HUES6 (cell line): Measurements from ENCODE around the gene MRTFA.
"Not testable (repeated sequence)": the region's sequence is repeated elsewhere in the genome, so short reads cannot be mapped to it uniquely, and the experiment has no call there.

Source experiments
- H3K27ac ChIP-seq: 2 replicates; pipeline ENCODE4 v1.7.0; 2013; ENCODE audit warnings: low read depth, mild to moderate bottlenecking, low read length, inconsistent platforms
- H3K27me3 ChIP-seq: 2 replicates; pipeline ENCODE4 v1.6.1; 2013; ENCODE audit warnings: low read length; ENCODE audit not compliant: control insufficient read depth, insufficient read depth
- H3K36me3 ChIP-seq: 2 replicates; pipeline ENCODE4 v1.6.1; 2013; ENCODE audit warnings: low read length; ENCODE audit not compliant: control insufficient read depth, insufficient read depth
- H3K4me1 ChIP-seq: 2 replicates; pipeline ENCODE4 v1.6.1; 2013; ENCODE audit warnings: low read length; ENCODE audit not compliant: control insufficient read depth, insufficient read depth
- H3K4me3 ChIP-seq: 2 replicates; pipeline ENCODE4 v1.5.1; 2013; ENCODE audit warnings: low read depth, low read length
- H3K9ac ChIP-seq: one replicate; pipeline ENCODE4 v1.6.1; 2013; ENCODE audit warnings: mild to moderate bottlenecking, low read length
- H3K9me3 ChIP-seq: 2 replicates; pipeline ENCODE4 v1.6.1; 2013; ENCODE audit warnings: low read depth, low read length; ENCODE audit not compliant: control insufficient read depth, insufficient read depth

MRTFA gene

GRCh38 chr22:40609216-40609615 lies 27.3 kb downstream of the MRTFA start:
- peaks cover 17% of the 10 kb centered on the region for H3K4me1 ChIP-seq
- no peak overlapping the region for H3K27ac ChIP-seq
- H3K9me3 ChIP-seq = no peaks in the 10 kb centered on the region
- no peaks in the 10 kb centered on the region for H3K27me3 ChIP-seq
- H3K36me3 ChIP-seq = no peaks in the 10 kb centered on the region
- no peak overlapping the region for H3K4me3 ChIP-seq
- H3K9ac ChIP-seq = no peak overlapping the region

GRCh38 chr22:40607506-40607905 lies 29.0 kb downstream of the MRTFA start:
- Histone ChIP-seq H3K4me3 (no peak overlapping the region), H3K27ac (no peak overlapping the region), H3K9me3 (no peaks in the 10 kb centered on the region), H3K9ac (no peak overlapping the region), H3K27me3 (no peaks in the 10 kb centered on the region), H3K36me3 (no peaks in the 10 kb centered on the region), H3K4me1 (peaks cover 19% of the 10 kb centered on the region)

GRCh38 chr22:40606306-40606705 lies 30.2 kb downstream of the MRTFA start:
- no peaks in the 10 kb centered on the region for H3K36me3 ChIP-seq
- no peaks in the 10 kb centered on the region for H3K27me3 ChIP-seq
- H3K4me3 ChIP-seq = no peak overlapping the region
- H3K27ac ChIP-seq = no peak overlapping the region
- H3K9me3 ChIP-seq = no peaks in the 10 kb centered on the region
- peaks cover 27% of the 10 kb centered on the region for H3K4me1 ChIP-seq
- H3K9ac ChIP-seq = no peak overlapping the region

- Histone ChIP-seq H3K9ac (no peak overlapping the region), H3K4me3 (no peak overlapping the region), H3K9me3 (no peaks in the 10 kb centered on the region), H3K27ac (no peak overlapping the region), H3K27me3 (no peaks in the 10 kb centered on the region), H3K4me1 (peaks cover 27% of the 10 kb centered on the region), H3K36me3 (no peaks in the 10 kb centered on the region)
Observed at GRCh38 chr22:40605761-40606160, 30.8 kb downstream of the MRTFA start.

- Histone ChIP-seq H3K9ac (no peak overlapping the region), H3K4me3 (no peak overlapping the region), H3K27ac (no peak overlapping the region), H3K36me3 (no peaks in the 10 kb centered on the region), H3K4me1 (peaks cover 37% of the 10 kb centered on the region), H3K9me3 (no peaks in the 10 kb centered on the region), H3K27me3 (no peaks in the 10 kb centered on the region)
Observed at GRCh38 chr22:40603088-40603605, 33.4 kb downstream of the MRTFA start.

- no peaks in the 10 kb centered on the region for H3K36me3 ChIP-seq
- no peak overlapping the region for H3K9ac ChIP-seq
- H3K27ac ChIP-seq = no peak overlapping the region
- no peak overlapping the region for H3K4me3 ChIP-seq
- H3K9me3 ChIP-seq = no peaks in the 10 kb centered on the region
- H3K4me1 ChIP-seq = peaks cover 41% of the 10 kb centered on the region
- no peaks in the 10 kb centered on the region for H3K27me3 ChIP-seq
Observed at GRCh38 chr22:40602231-40602630, 34.3 kb downstream of the MRTFA start.

GRCh38 chr22:40599731-40600130 lies 36.8 kb downstream of the MRTFA start:
- H3K27ac ChIP-seq = no peak overlapping the region; the same call in 1 of the 2 replicates

GRCh38 chr22:40598712-40599111 lies 37.8 kb downstream of the MRTFA start:
- peaks cover 36% of the 10 kb centered on the region for H3K4me1 ChIP-seq
- H3K9me3 ChIP-seq, H3K27me3 ChIP-seq, H3K4me3 ChIP-seq, H3K36me3 ChIP-seq, H3K9ac ChIP-seq, H3K27ac ChIP-seq: not testable (repeated sequence)

More at GRCh38 chr22:40599731-40600130, 36.8 kb downstream of the MRTFA start:
- no peak overlapping the region for H3K4me3 ChIP-seq
- no peak overlapping the region for H3K9ac ChIP-seq
- no peaks in the 10 kb centered on the region for H3K9me3 ChIP-seq
- peaks cover 29% of the 10 kb centered on the region for H3K4me1 ChIP-seq
- no peaks in the 10 kb centered on the region for H3K36me3 ChIP-seq
- H3K27me3 ChIP-seq = no peaks in the 10 kb centered on the region

- Histone ChIP-seq H3K9ac (no peak overlapping the region), H3K4me3 (no peak overlapping the region), H3K4me1 (peaks cover 34% of the 10 kb centered on the region), H3K9me3 (no peaks in the 10 kb centered on the region), H3K36me3 (no peaks in the 10 kb centered on the region), H3K27ac (no peak overlapping the region; the same call in 1 of the 2 replicates), H3K27me3 (no peaks in the 10 kb centered on the region)
Observed at GRCh38 chr22:40597526-40598430, 38.7 kb downstream of the MRTFA start.

- H3K9me3 ChIP-seq = no peaks in the 10 kb centered on the region
- H3K4me1 ChIP-seq = peaks cover 27% of the 10 kb centered on the region
- no peak overlapping the region for H3K27ac ChIP-seq
- H3K27me3 ChIP-seq = no peaks in the 10 kb centered on the region
- H3K36me3 ChIP-seq = no peaks in the 10 kb centered on the region
- no peak overlapping the region for H3K9ac ChIP-seq
- no peak overlapping the region for H3K4me3 ChIP-seq
Observed at GRCh38 chr22:40595497-40596234, 40.9 kb downstream of the MRTFA start.

- Histone ChIP-seq H3K4me3 (no peak overlapping the region), H3K4me1 (peaks cover 21% of the 10 kb centered on the region), H3K9me3 (no peaks in the 10 kb centered on the region), H3K9ac (no peak overlapping the region), H3K27me3 (no peaks in the 10 kb centered on the region), H3K36me3 (no peaks in the 10 kb centered on the region), H3K27ac (no peak overlapping the region)
Observed at GRCh38 chr22:40594924-40595323, 41.6 kb downstream of the MRTFA start.
